Gastroesophageal sphincter (tissue), 3 donors: Measurements from ENCODE around the gene CCDC185.

Experiments
- CTCF ChIP-seq, 4 experiments: fragments of 200-600 bp in 2 of 4; fragments of 450-650 bp in 2 of 4; sonication (generic) in 1 of 4; IDR thresholded peaks; one replicate each; pipeline ENCODE4 v1.5.1; 2017 to 2019; ENCODE audit warnings: antibody characterized with exemption in 4 of 4, mild to moderate bottlenecking in 2 of 4, moderate library complexity in 2 of 4
- EP300 ChIP-seq: sonication (generic); formaldehyde crosslinking; IDR thresholded peaks from one replicate; pipeline ENCODE4 v1.6.1; 2017; ENCODE audit warnings: antibody characterized with exemption, mild to moderate bottlenecking
- POLR2A ChIP-seq, 2 donors: fragments of 450-650 bp; IDR thresholded peaks; one replicate each; pipeline ENCODE4 v1.6.1; 2017; ENCODE audit warnings: antibody characterized with exemption in 2 of 2, mild to moderate bottlenecking in 2 of 2, moderate library complexity in 1 of 2
- POLR2AphosphoS5 ChIP-seq: sonication (generic); formaldehyde crosslinking; IDR thresholded peaks from one replicate; pipeline ENCODE4 v1.6.1; 2017; ENCODE audit warnings: antibody characterized with exemption

- no peak for TF ChIP-seq POLR2AphosphoS5
- TF ChIP-seq POLR2A (IDR thresholded peaks at IDR 0.05) = no peak
- TF ChIP-seq CTCF (IDR thresholded peaks at IDR 0.05) = no peak
- TF ChIP-seq EP300 = no peak
These were observed 44.0 kb upstream of the CCDC185 start for GRCh38 chr1:223349241-223349640.
